Neural cell (in vitro differentiated cells): ENCODE measurements around the gene POLR1A. TPM values are rescaled to one million over a fixed set of nuclear protein-coding genes. Genes with fewer than 3 reads are reported as not detected.

Experiments
- H2AFZ ChIP-seq: fragments of 200-600, 300-800 bp; sonication (generic), shearing (Covaris generic); 2 replicates; pipeline ENCODE4 v1.6.0; 2014; ENCODE audit warnings: low read depth, mild to moderate bottlenecking, antibody characterized with exemption, low read length, moderate library complexity
- H3F3A ChIP-seq: fragments of 200-600 bp; shearing (Covaris generic); 2 replicates; pipeline ENCODE4 v1.6.1; 2016; ENCODE audit warnings: mild to moderate bottlenecking, moderate library complexity, mixed read lengths, antibody characterized with exemption, low read length; ENCODE audit not compliant: insufficient read depth, poor library complexity, severe bottlenecking
- H3K27ac ChIP-seq: fragments of 200-600, 300-800 bp; sonication (generic), shearing (Covaris generic); 2 replicates; pipeline ENCODE4 v1.5.1; 2014; ENCODE audit warnings: mild to moderate bottlenecking, low read length, moderate library complexity
- H3K27me3 ChIP-seq: fragments of 300-800, 200-600 bp; sonication (generic), shearing (Covaris generic); 2 replicates; pipeline ENCODE4 v1.6.0; 2014; ENCODE audit warnings: mild to moderate bottlenecking, low read depth, low read length, moderate library complexity; ENCODE audit not compliant: insufficient read depth
- H3K36me3 ChIP-seq: fragments of 300-800, 200-600 bp; sonication (generic), shearing (Covaris generic); 2 replicates; pipeline ENCODE4 v1.5.1; 2014; ENCODE audit warnings: mild to moderate bottlenecking, antibody characterized with exemption, low read length, moderate library complexity; ENCODE audit not compliant: insufficient read depth
- H3K4me2 ChIP-seq: fragments of 300-800, 200-600 bp; sonication (generic), shearing (Covaris generic); 2 replicates; pipeline ENCODE4 v1.6.0; 2014; ENCODE audit warnings: mild to moderate bottlenecking, low read length
- H3K4me3 ChIP-seq: fragments of 300-800, 200-600 bp; sonication (generic), shearing (Covaris generic); 2 replicates; pipeline ENCODE4 v1.5.1; 2014; ENCODE audit warnings: mild to moderate bottlenecking, low read length, moderate library complexity
- H3K79me2 ChIP-seq: fragments of 200-600 bp; shearing (Covaris generic); replicated peaks from 2 replicates; pipeline ENCODE4 v1.6.0; 2014; ENCODE audit warnings: mild to moderate bottlenecking, low read length, moderate library complexity; ENCODE audit not compliant: insufficient read depth
- H3K9ac ChIP-seq: fragments of 300-800, 200-600 bp; sonication (generic), shearing (Covaris generic); 2 replicates; pipeline ENCODE4 v1.6.1; 2016; ENCODE audit warnings: mild to moderate bottlenecking, low read length, mixed read lengths
- H3K9me2 ChIP-seq: fragments of 200-600 bp; shearing (Covaris generic); 2 replicates; pipeline ENCODE4 v1.6.1; 2016; ENCODE audit warnings: mild to moderate bottlenecking, low read length, mixed read lengths; ENCODE audit not compliant: insufficient read depth
- H3K9me3 ChIP-seq: fragments of 200-600, 300-800 bp; sonication (generic), shearing (Covaris generic); 2 replicates; pipeline ENCODE4 v1.6.1; 2016; ENCODE audit warnings: mild to moderate bottlenecking, mixed run types, low read length, moderate library complexity, mixed read lengths
- H4K20me1 ChIP-seq: fragments of 200-600 bp; shearing (Covaris generic); 2 replicates; pipeline ENCODE4 v1.6.1; 2016; ENCODE audit warnings: mild to moderate bottlenecking, mixed run types; ENCODE audit not compliant: insufficient read depth
- CTCF ChIP-seq: fragments of 450-650 bp; IDR thresholded peaks from 2 replicates; pipeline ENCODE4 v1.5.1; 2014; ENCODE audit warnings: antibody characterized with exemption, mild to moderate bottlenecking, moderate library complexity; ENCODE audit not compliant: poor library complexity, severe bottlenecking
- EP300 ChIP-seq: fragments of 450-650 bp; conservative IDR thresholded peaks from 2 replicates; pipeline ENCODE4 v1.6.1; 2014; ENCODE audit warnings: antibody characterized with exemption, mild to moderate bottlenecking, moderate library complexity; ENCODE audit not compliant: poor library complexity, severe bottlenecking
- EZH2 ChIP-seq: fragments of 200-600, 300-800 bp; shearing (Covaris generic), sonication (generic); IDR thresholded peaks from 2 replicates; pipeline ENCODE4 v1.6.1; 2014; ENCODE audit warnings: antibody characterized with exemption, low read length, borderline replicate concordance, mild to moderate bottlenecking; ENCODE audit not compliant: insufficient read depth, poor library complexity, severe bottlenecking
- MXI1 ChIP-seq: fragments of 450-650 bp; conservative IDR thresholded peaks from 2 replicates; pipeline ENCODE4 v1.6.1; 2014; ENCODE audit warnings: antibody characterized with exemption, mild to moderate bottlenecking; ENCODE audit not compliant: poor library complexity, severe bottlenecking
- POLR2AphosphoS5 ChIP-seq: IDR thresholded peaks from 2 replicates; pipeline ENCODE4 v1.6.1; 2012
- RAD21 ChIP-seq: fragments of 450-650 bp; conservative IDR thresholded peaks from 2 replicates; pipeline ENCODE4 v1.6.1; 2014; ENCODE audit warnings: antibody characterized with exemption, mild to moderate bottlenecking, moderate library complexity
- REST ChIP-seq: IDR thresholded peaks from 2 replicates; pipeline ENCODE4 v1.6.1; 2012; ENCODE audit warnings: borderline replicate concordance
- SMC3 ChIP-seq: fragments of 450-650 bp; conservative IDR thresholded peaks from 2 replicates; pipeline ENCODE4 v1.6.1; 2014; ENCODE audit warnings: antibody characterized with exemption, mild to moderate bottlenecking, moderate library complexity; ENCODE audit not compliant: poor library complexity
- TAF1 ChIP-seq: IDR thresholded peaks from 2 replicates; pipeline ENCODE4 v1.6.1; 2012; ENCODE audit warnings: low read depth
- polyA plus RNA-seq: library from polyadenylated mRNA; depleted of rRNA; stranded (reverse); fragments of >200 nt; gene quantifications from 2 replicates; pipeline ENCODE4 v1.2.3, GENCODE V29; 2014

Gene POLR1A
- polyA plus RNA-seq, 1 donor from 2014 or later = 5.4 TPM

- H3K4me2 ChIP-seq = no peak overlapping the region
- no peak overlapping the region for H3K4me3 ChIP-seq
- H4K20me1 ChIP-seq = no peaks in the 10 kb centered on the region
- no peak for TF ChIP-seq MXI1
- no peak for TF ChIP-seq SMC3
- no peak for TF ChIP-seq POLR2AphosphoS5
- no peak for TF ChIP-seq EZH2
- TF ChIP-seq CTCF = no peak
- TF ChIP-seq EP300 = no peak
- no peak for TF ChIP-seq RAD21
- no peak overlapping the region for H3K27ac ChIP-seq
- H3K9me2 ChIP-seq = no peaks in the 10 kb centered on the region
- no peaks in the 10 kb centered on the region for H3K36me3 ChIP-seq
- H3K27me3 ChIP-seq = no peaks in the 10 kb centered on the region
- no peaks in the 10 kb centered on the region for H3K9me3 ChIP-seq
- H3K79me2 ChIP-seq = no peaks in the 10 kb centered on the region
- H3K9ac ChIP-seq = no peak overlapping the region
- no peak overlapping the region for H2AFZ ChIP-seq
- H3F3A ChIP-seq = no peaks in the 10 kb centered on the region
Observed at GRCh38 chr2:86028766-86029381, 76.8 kb downstream of the POLR1A start.

GRCh38 chr2:86027922-86028765, 77.5 kb downstream of the POLR1A start:
- no peak overlapping the region for H3K27ac ChIP-seq
- H3F3A ChIP-seq = no peaks in the 10 kb centered on the region
- no peaks in the 10 kb centered on the region for H3K79me2 ChIP-seq
- no peak overlapping the region for H3K4me3 ChIP-seq
- no peaks in the 10 kb centered on the region for H3K27me3 ChIP-seq
- no peaks in the 10 kb centered on the region for H3K9me3 ChIP-seq
- no peak overlapping the region for H2AFZ ChIP-seq
- H4K20me1 ChIP-seq = no peaks in the 10 kb centered on the region
- H3K36me3 ChIP-seq = no peaks in the 10 kb centered on the region
- no peak for TF ChIP-seq POLR2AphosphoS5
- TF ChIP-seq TAF1 = no peak
- no peak overlapping the region for H3K4me2 ChIP-seq
- no peaks in the 10 kb centered on the region for H3K9me2 ChIP-seq
- H3K9ac ChIP-seq = no peak overlapping the region

- H3K79me2 ChIP-seq = no peaks in the 10 kb centered on the region
- no peak overlapping the region for H3K4me3 ChIP-seq
- no peak for TF ChIP-seq TAF1
- TF ChIP-seq POLR2AphosphoS5 = no peak
- no peak for TF ChIP-seq MXI1
- TF ChIP-seq CTCF = no peak
- TF ChIP-seq RAD21 = no peak
- no peak for TF ChIP-seq EP300
- no peak for TF ChIP-seq REST
- no peak for TF ChIP-seq EZH2
- TF ChIP-seq SMC3 = no peak
- no peak overlapping the region for H3K27ac ChIP-seq
- H3K9me2 ChIP-seq = no peaks in the 10 kb centered on the region
- no peaks in the 10 kb centered on the region for H3K27me3 ChIP-seq
- no peaks in the 10 kb centered on the region for H3K9me3 ChIP-seq
- H3K4me2 ChIP-seq = no peak overlapping the region
- H3K36me3 ChIP-seq = no peaks in the 10 kb centered on the region
- no peaks in the 10 kb centered on the region for H4K20me1 ChIP-seq
- no peak overlapping the region for H3K9ac ChIP-seq
- no peaks in the 10 kb centered on the region for H3F3A ChIP-seq
- no peak overlapping the region for H2AFZ ChIP-seq
Observed at GRCh38 chr2:86027196-86027921, 78.3 kb downstream of the POLR1A start.
